ENCODE results near the gene CCDC142.

CCDC142 gene

GRCh38 chr2:74482801-74483674 lies at the start of gene CCDC142, which contains the start of gene TTC31:
Gene CCDC142, minus strand, starts transcription at chr2:74482998. Its CDS starts 161 bp downstream, at chr2:74482837.
Gene TTC31, plus strand, starts transcription at chr2:74483081. Its CDS starts 15 bp downstream, at chr2:74483096.
- DNase-seq: peak; percentile 87

- no peak for DNase-seq
Measured at GRCh38 chr2:74532222-74532621, 49.4 kb upstream of the CCDC142 start.

GRCh38 chr2:74531666-74532065 lies 48.9 kb upstream of the CCDC142 start:
- no peak for DNase-seq

GRCh38 chr2:74530239-74531187 lies 47.7 kb upstream of the CCDC142 start:
- DNase-seq: no peak

- peak; percentile 93 for DNase-seq
Measured at GRCh38 chr2:74529357-74530238, 46.8 kb upstream of the CCDC142 start, which contains the start of the genes AUP1 and HTRA2. Gene AUP1, minus strand, starts transcription at chr2:74529706. Its CDS starts 77 bp downstream, at chr2:74529629. Gene HTRA2, plus strand, starts transcription at chr2:74529933. Its CDS starts 74 bp downstream, at chr2:74530007.

- no peak for DNase-seq
Measured at GRCh38 chr2:74528600-74529356, 46.0 kb upstream of the CCDC142 start.

- no peak for DNase-seq
Measured at GRCh38 chr2:74527741-74528140, 44.9 kb upstream of the CCDC142 start.

GRCh38 chr2:74526649-74527230 lies 43.9 kb upstream of the CCDC142 start:
- DNase-seq: no peak

GRCh38 chr2:74525717-74526648 lies 43.2 kb upstream of the CCDC142 start, which contains the start of gene DQX1:
Gene DQX1, minus strand, starts transcription at chr2:74526231. Its CDS starts 502 bp downstream, at chr2:74525729.
- DNase-seq: no peak

- no peak for DNase-seq
Measured at GRCh38 chr2:74524955-74525716, 42.3 kb upstream of the CCDC142 start.

- no peak for DNase-seq
Measured at GRCh38 chr2:74524005-74524404, 41.2 kb upstream of the CCDC142 start.

GRCh38 chr2:74522516-74522915 lies 39.7 kb upstream of the CCDC142 start:
- DNase-seq: no peak

- no peak for DNase-seq
Measured at GRCh38 chr2:74516650-74517049, 33.9 kb upstream of the CCDC142 start.

GRCh38 chr2:74515981-74516633 lies 33.3 kb upstream of the CCDC142 start:
- no peak for DNase-seq

- no peak for DNase-seq
Measured at GRCh38 chr2:74515271-74515980, 32.6 kb upstream of the CCDC142 start.

- no peak for DNase-seq
Measured at GRCh38 chr2:74514368-74515270, 31.8 kb upstream of the CCDC142 start, which contains the start of gene TLX2. Gene TLX2, plus strand, starts transcription at chr2:74514450. Its CDS starts 357 bp downstream, at chr2:74514807.

Measured in NCI-H1092 (cell line).